HS-5 (cell line): ENCODE results near the gene ZEB1.
"Not testable (repeated sequence)": the region's sequence is repeated elsewhere in the genome, so short reads cannot be mapped to it uniquely, and the experiment has no call there.

Experiments
- DNase-seq: peaks from one replicate; pipeline ENCODE4 v3.0.0-alpha.2; 2012; ENCODE audit warnings: low read depth

ZEB1 gene

DNA sequence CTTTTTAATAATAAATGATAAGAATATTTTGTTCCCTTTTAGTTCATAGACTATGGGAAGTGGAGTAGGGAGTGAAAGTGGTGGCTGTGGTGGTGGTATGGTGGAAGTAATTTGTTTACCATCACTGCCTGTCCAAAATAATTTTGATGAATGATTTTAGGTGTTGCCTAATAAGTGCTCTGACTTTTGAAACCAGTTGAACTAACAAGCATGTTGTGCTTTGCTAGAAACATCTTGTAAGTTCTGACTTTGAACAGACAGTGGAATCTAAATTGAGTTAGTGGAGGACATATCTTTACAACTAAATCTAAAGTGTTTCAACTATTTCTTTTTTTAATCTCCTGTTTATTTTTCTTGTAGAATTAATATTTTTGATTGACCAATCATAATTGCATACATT, 49.7 kb downstream of the ZEB1 start:
- DNase-seq = no peak

DNA sequence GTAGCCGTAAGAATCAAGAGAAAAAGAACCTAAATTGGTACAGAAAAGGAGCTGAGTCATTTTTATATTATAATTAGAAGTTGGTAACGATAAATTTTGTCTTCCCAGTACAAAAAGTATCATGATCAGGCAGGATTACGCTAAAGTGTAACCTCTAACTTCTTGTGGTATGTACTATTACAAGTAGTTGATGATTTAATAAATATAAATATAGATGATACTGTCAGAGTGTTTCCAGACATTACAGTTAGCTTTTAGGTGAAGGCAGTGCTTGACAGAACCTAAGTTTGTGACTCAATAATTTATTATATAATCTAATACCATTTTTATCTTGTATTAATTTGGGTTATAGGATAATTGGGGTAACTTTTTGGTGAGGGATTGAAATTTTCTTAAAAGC, 53.4 kb downstream of the ZEB1 start:
- DNase-seq = no peak

DNA sequence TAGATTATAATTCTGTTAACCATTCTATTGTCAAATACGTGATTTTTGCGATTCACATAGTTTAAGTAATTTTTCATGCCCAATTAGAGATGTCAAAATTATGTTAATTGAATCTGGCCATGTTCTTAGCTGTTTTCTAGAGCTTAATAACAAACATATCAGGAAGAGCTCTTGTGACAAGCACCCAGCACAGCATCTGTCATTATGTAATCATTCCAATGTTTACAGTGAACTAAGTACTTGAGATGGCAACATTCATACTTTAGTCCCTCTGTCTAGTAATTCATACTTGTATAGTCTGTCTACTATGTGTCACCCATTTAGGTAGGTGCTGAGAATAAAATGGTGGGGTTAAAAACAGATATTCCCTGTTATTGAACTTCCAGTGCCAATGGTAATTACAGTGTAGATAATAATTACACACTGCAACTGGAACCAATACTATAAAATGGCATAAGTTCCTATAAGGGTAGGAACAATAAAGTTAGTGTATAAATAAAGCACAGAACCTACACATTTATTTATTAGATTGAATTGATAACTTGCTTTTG, 55.2 kb downstream of the ZEB1 start:
- DNase-seq = no peak

DNA sequence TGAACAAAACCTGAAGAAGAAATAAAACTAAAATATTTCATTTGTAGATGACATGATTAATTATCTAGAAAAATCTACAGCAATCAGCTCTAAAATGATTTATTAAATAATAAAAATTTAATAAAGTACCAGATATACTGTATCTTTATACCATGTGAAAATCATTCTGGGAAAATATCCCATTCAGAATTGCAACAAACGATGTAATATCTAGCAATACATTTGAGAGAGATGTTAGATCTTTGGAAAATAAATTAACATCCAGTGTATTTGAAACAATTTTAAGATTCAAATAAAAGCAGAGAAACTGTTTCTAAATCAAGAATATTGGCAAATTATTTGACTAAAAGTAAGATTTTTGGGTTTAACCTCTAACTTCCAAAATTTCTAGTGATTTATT, 62.2 kb downstream of the ZEB1 start:
- DNase-seq = no peak

DNA sequence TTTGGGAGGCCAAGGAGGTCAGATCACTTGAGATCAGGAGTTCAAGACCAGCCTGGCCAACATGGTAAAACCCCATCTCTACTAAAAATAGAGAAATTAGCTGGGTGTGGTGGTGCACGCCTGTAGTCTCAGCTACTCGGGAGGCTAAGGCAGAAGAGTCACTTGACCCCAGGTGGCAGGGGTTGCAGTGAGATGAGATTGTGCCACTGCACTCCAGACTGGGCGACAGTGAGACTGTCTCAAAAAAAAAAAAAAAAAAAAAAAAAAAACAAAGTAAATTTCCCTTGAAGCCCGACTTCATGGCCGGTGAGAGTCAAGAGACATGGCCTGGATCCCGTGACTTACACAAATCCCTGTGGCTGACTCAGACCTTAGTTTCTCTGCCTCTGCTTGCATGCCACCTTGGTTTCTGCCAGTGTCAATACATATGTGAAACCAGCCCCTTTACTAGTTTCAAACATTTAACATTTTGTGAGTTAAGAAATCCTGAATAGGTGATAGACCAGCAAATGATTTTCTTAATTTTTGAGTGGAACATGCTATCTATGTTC, 62.8 kb downstream of the ZEB1 start:
- DNase-seq = no peak

DNA sequence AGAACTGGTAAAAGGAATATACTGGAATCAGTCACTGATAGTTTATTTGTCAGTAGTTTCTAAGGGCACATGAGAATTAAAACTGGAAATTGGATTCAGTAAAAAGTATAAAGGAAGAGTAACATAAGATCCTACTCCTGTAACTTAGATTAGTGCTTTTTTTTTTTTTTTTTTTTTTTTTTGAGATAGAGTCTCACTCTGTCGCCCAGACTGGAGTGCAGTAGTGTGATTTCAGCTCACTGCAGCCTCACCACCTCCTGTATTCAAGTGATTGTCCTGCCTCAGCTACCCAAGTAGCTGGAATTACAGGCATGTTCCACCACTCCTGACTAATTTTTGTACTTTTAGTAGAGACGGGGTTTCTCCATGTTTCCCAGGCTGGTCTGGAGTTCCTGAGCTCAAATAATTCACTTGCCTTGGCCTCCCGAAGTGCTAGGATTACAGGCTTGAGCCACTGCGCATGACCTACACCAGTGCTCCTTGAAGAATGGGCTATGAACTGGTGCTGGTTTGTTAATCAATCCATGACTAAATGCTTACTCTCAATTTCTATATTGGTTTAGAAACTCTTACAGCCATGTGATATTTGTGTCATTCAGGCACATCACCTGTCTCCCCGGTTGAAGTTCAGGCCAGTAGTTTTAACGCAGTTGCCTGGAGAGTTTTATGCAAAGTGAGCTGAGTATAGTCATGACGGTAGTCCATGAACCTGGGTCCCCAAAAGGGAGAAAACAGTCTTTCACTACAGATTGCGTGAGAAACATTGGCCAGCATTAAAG, 65.0 kb downstream of the ZEB1 start:
- DNase-seq = no peak

DNA sequence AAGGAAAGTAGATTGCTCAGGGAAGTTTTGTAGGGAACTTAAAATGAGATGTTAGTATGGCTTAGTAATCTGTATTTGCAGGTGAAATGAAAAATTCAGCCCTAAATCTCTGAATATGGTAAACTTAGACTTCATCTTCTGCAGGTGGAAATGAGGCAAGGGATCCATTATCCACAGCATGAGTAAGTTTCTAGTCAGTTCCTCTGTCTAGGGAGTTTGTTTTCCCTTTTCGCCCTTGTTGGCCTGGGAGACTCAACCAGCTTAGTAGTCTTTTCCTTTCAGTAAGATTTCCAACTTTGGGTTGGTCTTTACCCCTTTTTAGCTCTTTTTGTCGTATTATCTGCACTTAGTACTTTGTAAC, 65.6 kb downstream of the ZEB1 start:
- DNase-seq = no peak

DNA sequence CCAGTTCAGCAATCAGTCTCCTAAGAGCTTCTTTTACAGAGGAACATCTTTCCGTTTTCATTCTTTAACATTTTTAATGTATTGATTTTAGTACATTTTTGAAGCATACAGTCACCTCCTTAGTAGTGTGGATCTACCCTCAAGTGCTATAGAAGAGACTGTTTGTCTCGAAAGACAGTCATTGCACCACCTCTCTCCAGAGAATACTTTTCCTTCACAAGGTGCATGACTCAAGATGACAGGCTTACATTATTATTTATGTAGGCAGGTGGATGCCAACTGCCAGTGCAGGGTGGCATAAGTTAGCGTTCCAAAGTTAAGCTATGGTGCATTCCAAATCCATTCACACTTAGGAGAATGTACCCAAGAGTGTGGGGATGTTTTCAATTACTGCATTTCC, 71.8 kb downstream of the ZEB1 start:
- no peak for DNase-seq

DNA sequence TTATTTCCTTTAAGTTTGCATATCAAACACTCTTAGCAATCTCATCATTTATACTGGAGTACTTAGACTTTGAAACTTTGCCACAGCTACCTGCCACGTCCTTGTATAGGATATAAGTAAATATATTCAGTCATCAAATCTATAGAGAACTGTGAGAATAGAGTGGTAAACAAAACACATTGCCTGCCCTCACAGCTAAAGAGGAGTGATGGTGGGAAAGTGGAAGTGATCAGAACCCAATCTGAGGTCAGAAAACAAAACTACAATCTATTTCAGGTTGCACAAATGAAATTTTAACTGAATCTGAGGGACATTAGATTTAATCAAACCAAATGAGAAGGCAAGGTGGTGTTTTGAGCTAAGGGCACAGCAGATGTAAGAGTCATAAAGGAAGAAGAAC, 74.8 kb downstream of the ZEB1 start:
- DNase-seq = no peak

DNA sequence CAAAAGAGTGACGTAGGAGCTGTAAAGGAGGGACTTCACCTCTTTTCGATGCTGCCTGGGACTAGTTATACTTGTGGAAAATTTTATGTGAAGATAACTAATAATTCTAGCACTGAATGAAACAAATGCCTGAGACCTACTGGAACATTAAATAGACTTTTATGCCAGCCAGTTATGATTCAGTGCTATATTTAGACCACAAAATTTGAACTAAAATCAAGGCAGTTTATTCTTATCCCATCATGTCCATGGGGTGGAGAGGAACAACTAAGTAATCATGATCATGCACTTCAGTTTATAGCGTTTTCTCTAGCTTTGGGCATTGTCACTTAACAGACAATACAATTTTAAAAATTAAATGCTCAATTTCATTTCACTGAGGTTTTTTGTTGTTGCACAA, 76.7 kb downstream of the ZEB1 start:
- no peak for DNase-seq

DNA sequence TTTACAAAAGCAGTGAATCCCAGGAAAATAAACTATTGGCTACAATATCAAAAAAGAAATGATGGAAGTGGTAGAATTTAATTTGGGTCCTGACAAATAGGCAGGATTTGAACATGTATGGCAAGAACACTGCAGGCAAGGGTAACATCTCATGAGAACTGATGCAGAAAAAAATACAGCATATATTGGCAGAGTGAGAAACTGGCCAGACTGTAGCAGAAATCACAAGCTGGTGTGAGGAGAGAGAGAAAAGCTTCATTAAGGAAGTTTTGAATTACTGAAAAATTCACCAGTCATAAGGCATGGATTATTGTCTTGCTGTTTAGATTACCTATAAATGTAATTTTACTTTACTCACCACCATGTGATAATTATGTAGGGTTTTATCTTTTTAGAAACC, 77.4 kb downstream of the ZEB1 start:
- DNase-seq = no peak

DNA sequence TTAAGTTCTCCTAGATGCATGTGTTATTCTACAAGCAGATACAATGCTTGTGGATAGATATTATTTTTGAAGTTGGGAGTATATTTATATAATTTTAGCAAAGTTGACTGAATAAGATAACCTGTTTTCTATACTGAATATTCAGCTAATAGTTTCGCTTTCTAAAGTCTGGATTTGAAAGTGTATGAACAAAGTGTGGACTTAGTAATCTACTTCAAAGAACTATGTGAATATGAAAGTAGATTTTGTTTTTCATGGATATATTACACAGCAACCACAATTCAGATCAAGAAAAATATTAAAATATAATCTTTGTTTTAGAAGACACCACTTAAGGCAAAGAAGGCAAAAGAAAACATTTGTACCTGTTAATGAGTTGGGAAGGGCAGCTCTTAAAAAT, 78.8 kb downstream of the ZEB1 start:
- DNase-seq = no peak

DNA sequence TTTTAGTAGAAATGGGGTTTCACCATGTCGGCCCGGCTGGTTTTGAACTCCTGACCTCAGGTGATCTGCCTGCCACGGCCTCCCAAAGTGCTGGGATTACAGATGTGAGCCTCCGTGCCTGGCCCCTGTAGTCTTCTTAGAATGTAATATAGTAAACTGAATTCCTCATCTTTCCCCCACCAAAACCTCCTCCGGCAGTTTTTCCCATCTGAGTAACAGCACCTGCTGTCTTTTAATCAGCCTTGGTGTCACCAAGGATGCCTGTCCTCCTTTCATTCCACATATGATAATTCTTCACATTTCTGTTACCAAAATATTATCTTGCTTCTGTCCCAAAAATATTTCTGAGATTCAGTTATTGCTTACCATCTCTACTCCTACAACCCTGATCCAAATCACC, 80.2 kb downstream of the ZEB1 start:
- no peak for DNase-seq

DNA sequence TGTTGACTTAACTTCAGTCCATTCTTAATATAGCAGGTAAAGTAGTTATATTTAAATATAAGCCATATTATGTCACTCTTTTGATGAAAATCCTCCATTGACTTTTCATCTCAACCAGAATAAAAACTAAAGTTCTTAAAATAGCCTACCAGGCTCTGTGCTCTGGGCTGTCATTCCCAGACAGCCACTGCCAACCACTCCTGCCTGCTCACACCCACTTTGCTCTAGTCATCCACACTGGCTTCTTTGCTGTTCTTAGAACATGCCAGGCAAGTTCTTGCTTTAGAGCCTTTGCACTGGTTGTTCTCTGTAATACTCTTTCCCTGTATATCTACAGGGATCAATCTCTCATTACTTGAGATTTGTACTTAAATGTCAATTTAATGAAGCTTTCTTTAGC, 80.6 kb downstream of the ZEB1 start:
- DNase-seq = no peak

DNA sequence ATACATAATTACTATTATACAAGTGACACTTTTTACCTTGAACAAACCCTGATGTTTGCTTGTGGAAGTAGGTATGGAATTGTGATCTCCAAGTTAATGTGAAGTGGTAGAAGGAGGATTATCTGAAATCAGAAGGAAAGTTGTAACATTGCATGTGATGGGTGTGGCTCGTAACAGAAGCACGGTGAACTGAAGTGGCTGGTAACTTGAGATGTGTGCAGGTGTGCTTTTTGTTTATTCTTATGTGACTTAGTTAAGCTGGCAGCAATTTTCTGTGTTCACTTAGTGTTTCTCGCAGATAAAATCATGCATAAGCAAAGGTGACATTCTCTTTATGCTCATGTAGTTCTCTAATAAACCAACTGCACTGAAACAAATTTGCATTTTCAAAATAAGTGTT, 82.3 kb downstream of the ZEB1 start:
- no peak for DNase-seq

DNA sequence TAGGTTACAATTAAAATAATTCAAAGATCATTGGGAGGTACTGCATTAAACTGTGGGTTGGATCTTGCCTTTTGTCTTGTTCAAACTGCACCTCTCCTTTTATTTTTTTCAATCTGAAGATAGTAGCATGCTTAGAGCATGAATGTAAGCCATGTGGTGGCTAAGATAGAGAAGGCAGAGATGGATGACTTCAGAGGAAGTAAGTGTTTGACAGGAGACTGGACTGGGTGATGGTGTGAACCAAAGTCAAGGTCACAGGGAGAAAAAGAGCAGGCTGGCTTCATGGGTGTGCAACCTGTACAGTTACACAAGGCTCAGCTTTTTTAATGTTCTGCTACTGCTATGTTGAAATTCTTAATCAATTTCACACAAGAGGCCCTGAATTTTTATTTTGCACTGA, 85.6 kb downstream of the ZEB1 start:
- no peak for DNase-seq

DNA sequence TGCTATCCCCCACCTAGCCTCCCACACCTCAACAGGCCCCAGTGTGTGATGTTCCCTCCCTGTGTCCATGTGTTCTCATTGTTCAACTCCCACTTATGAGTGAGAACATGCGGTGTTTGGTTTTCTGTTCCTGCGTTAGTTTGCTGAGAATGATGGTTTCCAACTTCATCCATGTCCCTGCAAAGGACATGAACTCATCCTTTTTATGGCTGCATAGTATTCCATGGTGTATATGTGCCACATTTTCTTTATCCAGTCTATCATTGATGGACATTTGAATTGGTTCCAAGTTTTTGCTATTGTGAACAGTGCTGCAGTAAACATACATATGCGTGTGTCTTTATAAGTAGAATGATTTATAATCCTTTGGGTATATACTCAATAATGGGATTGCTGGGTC, 86.8 kb downstream of the ZEB1 start:
- DNase-seq = not testable (repeated sequence)

DNA sequence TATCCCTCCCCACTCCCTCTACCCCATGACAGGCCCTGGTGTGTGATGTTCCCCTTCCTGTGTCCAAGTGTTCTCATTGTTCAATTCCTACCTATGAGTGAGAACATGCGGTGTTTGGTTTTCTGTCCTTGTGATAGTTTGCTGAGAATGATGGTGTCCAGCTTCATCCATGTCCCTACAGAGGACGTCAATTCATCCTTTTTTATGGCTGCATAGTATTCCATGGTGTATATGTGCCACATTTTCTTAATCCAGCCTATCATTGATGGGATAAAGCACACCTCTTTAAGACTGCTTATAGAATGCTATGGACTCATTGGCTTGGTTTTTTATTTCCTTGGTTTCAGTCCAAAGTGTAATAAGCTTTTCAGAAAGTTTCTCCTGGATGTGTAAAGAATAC, 93.4 kb downstream of the ZEB1 start:
- DNase-seq = not testable (repeated sequence)

DNA sequence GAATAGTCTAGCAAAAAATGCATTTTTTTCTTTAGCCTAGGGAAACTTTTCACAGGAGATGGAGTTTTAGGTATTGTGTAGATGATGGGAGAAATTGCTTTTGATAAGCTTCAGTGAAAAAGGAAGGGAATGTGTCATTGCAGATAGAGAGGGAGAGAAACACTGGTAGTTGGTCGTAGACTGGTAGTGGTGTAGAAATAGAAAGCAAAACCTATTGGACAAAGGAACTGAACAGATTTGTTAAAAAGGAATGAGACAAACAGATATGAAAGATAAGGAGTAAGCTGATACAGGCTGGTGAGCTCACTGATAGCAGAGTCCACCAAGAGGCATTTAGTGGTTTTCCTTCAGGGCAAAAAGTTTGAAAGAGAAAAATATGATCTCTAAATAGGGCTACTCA, 94.3 kb downstream of the ZEB1 start:
- no peak for DNase-seq

DNA sequence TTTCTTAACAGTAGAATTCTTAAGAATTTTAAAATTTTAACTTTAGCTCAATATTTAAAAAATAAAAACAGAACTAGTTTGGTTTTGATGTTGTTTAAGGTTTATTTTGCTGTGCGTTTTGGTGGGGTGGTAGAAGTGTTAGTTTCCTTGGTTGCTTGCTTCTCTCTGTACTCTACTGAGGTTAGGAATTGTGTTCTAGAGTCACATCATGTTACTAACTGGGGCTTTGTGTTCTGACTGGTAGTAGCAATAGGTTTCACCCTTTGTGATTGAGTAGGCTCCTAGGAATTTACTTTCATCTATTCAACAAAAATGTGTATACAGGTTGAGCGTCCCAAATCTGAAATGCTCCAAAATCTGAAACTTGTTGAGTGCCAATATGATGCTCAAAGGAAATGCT, 99.5 kb downstream of the ZEB1 start:
- no peak for DNase-seq

DNA sequence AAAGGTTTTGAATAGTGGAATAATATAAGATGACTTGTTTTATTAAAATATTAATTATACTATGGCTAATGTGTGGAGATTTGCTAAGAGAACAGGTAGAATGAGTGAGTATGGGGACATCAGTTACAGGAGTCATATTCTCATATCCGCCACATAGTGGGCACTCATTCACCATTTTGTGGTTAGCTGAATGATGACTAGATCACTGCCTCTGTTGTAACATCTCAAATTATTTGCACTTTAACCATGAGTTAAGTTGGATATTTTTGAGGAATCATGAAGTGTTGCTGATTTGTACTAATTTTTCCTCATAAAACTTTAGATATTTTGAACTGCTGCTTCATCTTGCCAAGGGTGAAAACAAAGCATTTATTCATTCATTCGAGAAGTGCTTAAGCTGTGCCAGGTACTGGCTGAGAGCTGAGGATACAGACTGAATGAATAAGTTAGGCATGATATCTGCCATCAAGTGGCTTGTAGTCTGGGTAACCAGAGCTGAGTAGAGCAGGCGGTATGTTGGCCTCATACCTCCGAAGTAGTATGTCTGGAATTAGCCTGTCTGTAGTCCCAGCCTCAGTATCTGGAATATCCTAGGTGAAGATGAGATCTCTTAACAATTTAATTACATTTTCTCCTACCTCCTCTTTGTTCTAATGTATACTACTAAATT, 100.5 kb downstream of the ZEB1 start:
- DNase-seq = no peak

DNA sequence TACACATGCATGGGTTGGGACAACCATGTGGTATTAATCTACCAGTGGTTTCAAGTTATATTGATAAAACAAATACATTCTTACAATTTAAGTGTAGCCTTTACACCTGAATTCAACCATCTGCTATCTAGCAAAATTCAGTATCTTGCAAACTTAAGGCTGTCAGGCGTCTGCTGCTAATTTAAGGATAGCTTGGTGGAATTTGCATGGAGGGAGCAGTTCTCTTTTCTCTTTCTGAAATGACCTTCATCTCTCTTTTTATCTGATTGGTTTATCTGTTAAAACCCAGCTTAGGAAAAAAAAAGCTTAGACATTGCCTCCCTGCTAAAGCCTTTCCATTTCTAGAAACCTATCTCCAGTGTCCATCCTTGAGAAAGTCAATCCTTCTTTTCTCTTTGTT, 102.3 kb downstream of the ZEB1 start:
- no peak for DNase-seq

DNA sequence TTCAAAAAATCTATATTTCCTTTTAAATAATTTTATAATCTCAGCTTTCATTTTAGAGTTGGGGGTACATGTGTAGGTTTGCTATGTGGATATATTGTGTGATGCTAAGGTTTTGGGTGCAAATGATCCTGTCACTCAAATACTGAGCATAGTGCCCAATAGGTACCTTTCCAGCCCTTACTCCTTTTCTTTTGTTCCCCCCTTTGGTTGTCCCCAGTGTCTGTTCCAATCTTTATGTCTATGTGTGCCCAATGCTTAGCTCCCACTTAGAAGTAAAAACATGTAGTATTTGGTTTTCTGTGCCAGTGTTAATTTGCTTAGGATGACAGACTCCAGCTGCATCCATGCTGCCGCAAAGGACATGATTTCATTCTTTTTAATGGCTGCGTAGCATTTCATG, 103.6 kb downstream of the ZEB1 start:
- no peak for DNase-seq

DNA sequence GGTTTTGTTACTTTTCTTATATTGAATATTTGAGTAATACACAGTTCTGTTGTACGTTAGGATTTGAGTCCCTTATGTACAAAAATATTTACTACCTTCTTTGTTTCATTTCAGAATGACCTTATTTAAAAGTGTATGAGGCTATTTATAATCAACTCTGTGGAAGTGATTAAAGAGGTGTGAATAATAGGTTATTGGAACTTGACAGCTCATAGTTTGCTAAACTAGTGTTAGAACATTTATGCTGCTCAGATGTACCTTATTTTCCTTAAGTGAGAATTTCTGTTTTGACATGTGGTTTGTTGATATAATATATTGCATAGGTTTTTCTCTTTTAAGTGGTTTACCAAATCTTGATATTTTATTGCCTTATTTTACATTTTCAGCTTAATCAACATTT, 105.5 kb downstream of the ZEB1 start:
- no peak for DNase-seq
